Adrenal gland (tissue), 5 donors: Measurements from ENCODE around the gene RHPN2.

Source experiments
- CTCF ChIP-seq, 6 experiments: fragments of 450-650 bp in 4 of 6; fragments of 200-600 bp in 2 of 6; sonication (generic) in 1 of 6; IDR thresholded peaks; 1 replicate in 5 of 6; 2 replicates in 1 of 6; pipeline versions ENCODE4 v1.5.1 to v1.8.0; 2016 to 2021; ENCODE audit warnings: antibody characterized with exemption in 6 of 6, mild to moderate bottlenecking in 2 of 6, moderate library complexity in 1 of 6
- POLR2A ChIP-seq, 2 donors: fragments of 450-650 bp; IDR thresholded peaks; one replicate each; pipeline ENCODE4 v1.6.1; 2017; ENCODE audit warnings: antibody characterized with exemption in 2 of 2, mild to moderate bottlenecking in 2 of 2, moderate library complexity in 1 of 2
- donor health status: DM: no; HTN: no; CAD: no.

- TF ChIP-seq CTCF (IDR thresholded peaks at IDR 0.05) (no peak), POLR2A (IDR thresholded peaks at IDR 0.05) (no peak)
These were observed 66.0 kb downstream of the RHPN2 start for GRCh38 chr19:32998722-32999121.
